Measurements from ENCODE around the gene FLT4.
A peak's percentile ranks its signal among the peaks of the same experiment; 100 is the strongest.
"Not testable (repeated sequence)": the region's sequence is repeated elsewhere in the genome, so short reads cannot be mapped to it uniquely, and the experiment has no call there.

The FLT4 gene

GRCh38 chr5:180649297-180650039 is at the start of gene FLT4:
FLT4 (minus strand) TSS chr5:180649600; CDS start chr5:180649545, 55 bp downstream.
- ATAC-seq, result peak in 1 of 2 donors; percentile 22

- no peak for ATAC-seq
These were observed 49.6 kb upstream of the FLT4 start for GRCh38 chr5:180699042-180699441.

GRCh38 chr5:180696116-180696515 is 46.7 kb upstream of the FLT4 start:
- ATAC-seq, result no peak

- ATAC-seq, result no peak
These were observed 43.0 kb upstream of the FLT4 start for GRCh38 chr5:180692429-180692828.

- no peak for ATAC-seq
These were observed 41.6 kb upstream of the FLT4 start for GRCh38 chr5:180691046-180691445.

- ATAC-seq, result no peak
These were observed 41.2 kb upstream of the FLT4 start for GRCh38 chr5:180690562-180690961.

- no peak for ATAC-seq
These were observed 40.4 kb upstream of the FLT4 start for GRCh38 chr5:180689775-180690174.

- ATAC-seq, result peak; percentile 58 to 63
These were observed 39.8 kb upstream of the FLT4 start for GRCh38 chr5:180689071-180689694.

GRCh38 chr5:180688330-180689070 is 39.1 kb upstream of the FLT4 start:
- peak; percentile 54 to 65 for ATAC-seq

- not testable (repeated sequence) for ATAC-seq
These were observed 37.4 kb upstream of the FLT4 start for GRCh38 chr5:180686799-180687198.

- no peak for ATAC-seq
These were observed 35.3 kb upstream of the FLT4 start for GRCh38 chr5:180684623-180685161.

- no peak for ATAC-seq
These were observed 34.0 kb upstream of the FLT4 start for GRCh38 chr5:180683220-180683922.

GRCh38 chr5:180682560-180682959 is 33.2 kb upstream of the FLT4 start:
- ATAC-seq, result no peak

- ATAC-seq, result not testable (repeated sequence)
These were observed 32.6 kb upstream of the FLT4 start for GRCh38 chr5:180682008-180682407.

- not testable (repeated sequence) for ATAC-seq
These were observed 28.9 kb upstream of the FLT4 start for GRCh38 chr5:180678319-180678718.

- no peak for ATAC-seq
These were observed 25.7 kb upstream of the FLT4 start for GRCh38 chr5:180675036-180675635.

GRCh38 chr5:180674090-180674475 is 24.7 kb upstream of the FLT4 start:
- not testable (repeated sequence) for ATAC-seq

GRCh38 chr5:180673371-180674089 is 24.1 kb upstream of the FLT4 start:
- ATAC-seq, result no peak

- ATAC-seq, result not testable (repeated sequence)
These were observed 22.6 kb upstream of the FLT4 start for GRCh38 chr5:180671958-180672524.

- ATAC-seq, result peak; percentile 41 to 49
These were observed 21.4 kb upstream of the FLT4 start for GRCh38 chr5:180670586-180671359.
